H4 (cell line): Measurements from ENCODE around the gene STT3B. TPM values are rescaled to one million over a fixed set of nuclear protein-coding genes. Genes with fewer than 3 reads are reported as not detected.

Experiments
- DNase-seq: peaks from one replicate; pipeline ENCODE4 v3.0.0-alpha.2; 2015; ENCODE audit warnings: low spot score
- total RNA-seq: library from RNA; depleted of rRNA; stranded (reverse); fragments of >200 nt; shearing (Covaris generic); gene quantifications from 2 replicates; pipeline ENCODE4 v1.2.3, GENCODE V29; 2014

Gene STT3B
- total RNA-seq, 1 experiment from 2014 or later = 113 TPM

GRCh38 chr3:31521468-31521867 lies 11.3 kb upstream of the STT3B start:
- no peak for DNase-seq

- no peak for DNase-seq
These were observed 10.6 kb upstream of the STT3B start for GRCh38 chr3:31522152-31522551.

GRCh38 chr3:31523543-31523942 lies 9.2 kb upstream of the STT3B start:
- no peak for DNase-seq

GRCh38 chr3:31525532-31525931 lies 7.2 kb upstream of the STT3B start:
- DNase-seq = no peak

- DNase-seq = no peak
These were observed 3.3 kb upstream of the STT3B start for GRCh38 chr3:31529421-31529820.

GRCh38 chr3:31530039-31530959 lies 2.4 kb upstream of the STT3B start:
- DNase-seq = no peak

GRCh38 chr3:31530960-31531335 lies 1.8 kb upstream of the STT3B start:
- DNase-seq = no peak

GRCh38 chr3:31531452-31531991 lies 1.2 kb upstream of the STT3B start:
- no peak for DNase-seq

- DNase-seq = peak; percentile 90
These were observed 636 bp upstream of the STT3B start for GRCh38 chr3:31531992-31532586.

GRCh38 chr3:31533169-31534064 lies 692 bp downstream of the STT3B start:
- DNase-seq = no peak

- no peak for DNase-seq
These were observed 1.3 kb downstream of the STT3B start for GRCh38 chr3:31534065-31534425.

- no peak for DNase-seq
These were observed 3.8 kb downstream of the STT3B start for GRCh38 chr3:31536497-31536896.

- DNase-seq = no peak
These were observed 6.1 kb downstream of the STT3B start for GRCh38 chr3:31538801-31539200.

- no peak for DNase-seq
These were observed 6.5 kb downstream of the STT3B start for GRCh38 chr3:31539275-31539674.

GRCh38 chr3:31541089-31541488 lies 8.4 kb downstream of the STT3B start:
- DNase-seq = no peak

- no peak for DNase-seq
These were observed 9.5 kb downstream of the STT3B start for GRCh38 chr3:31542246-31542645.

- no peak for DNase-seq
These were observed 10.7 kb downstream of the STT3B start for GRCh38 chr3:31543375-31543774.

GRCh38 chr3:31544634-31545033 lies 11.9 kb downstream of the STT3B start:
- no peak for DNase-seq

- DNase-seq = no peak
These were observed 13.4 kb downstream of the STT3B start for GRCh38 chr3:31546162-31546561.

GRCh38 chr3:31546725-31547124 lies 14.0 kb downstream of the STT3B start:
- DNase-seq = no peak

GRCh38 chr3:31550452-31551251 lies 17.9 kb downstream of the STT3B start:
- no peak for DNase-seq
